NCI-H446 treated with DMSO at 0.1 percent for 48 hours (cell line): ENCODE data around the gene SETD1B.
"Not testable (repeated sequence)": the region's sequence is repeated elsewhere in the genome, so short reads cannot be mapped to it uniquely, and the experiment has no call there.

Experiments
- DNase-seq: peaks from one replicate; lab custom pipeline; 2025; lab: John Stamatoyannopoulos, UW

The SETD1B gene

DNA sequence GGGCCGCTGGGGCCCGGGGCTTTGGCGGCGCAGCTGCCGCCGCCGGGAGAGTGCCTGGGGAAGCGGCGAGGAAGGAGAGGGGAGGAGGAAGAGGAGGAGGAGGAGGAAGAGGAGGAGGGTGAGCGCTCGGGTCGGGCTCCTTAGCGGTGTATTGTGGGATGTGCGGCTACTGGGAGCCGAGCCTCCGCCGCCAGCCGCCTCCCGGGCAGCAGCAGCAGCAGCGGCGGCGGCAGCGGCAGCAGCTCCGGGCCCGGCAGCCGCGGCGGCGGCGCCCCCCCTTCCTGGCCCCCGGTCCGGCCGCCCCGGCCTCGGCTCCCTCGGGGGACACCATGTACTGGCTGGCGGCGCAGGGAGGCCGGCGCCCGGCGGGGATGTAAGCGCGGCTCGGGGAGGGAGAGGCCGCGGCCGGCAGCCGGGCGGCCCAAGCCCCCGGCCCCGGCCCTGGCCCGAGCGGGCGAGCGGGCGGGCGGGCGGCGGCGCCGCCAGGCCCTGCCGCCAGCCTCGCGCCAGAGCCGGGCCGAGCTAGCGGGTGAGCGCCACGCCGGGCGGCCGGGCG is at the start of gene SETD1B:
SETD1B (plus strand) TSS at position 149 of the 556 bp plus-strand sequence. CDS start 729 bp downstream, outside the sequence.
- DNase-seq = no peak

DNA sequence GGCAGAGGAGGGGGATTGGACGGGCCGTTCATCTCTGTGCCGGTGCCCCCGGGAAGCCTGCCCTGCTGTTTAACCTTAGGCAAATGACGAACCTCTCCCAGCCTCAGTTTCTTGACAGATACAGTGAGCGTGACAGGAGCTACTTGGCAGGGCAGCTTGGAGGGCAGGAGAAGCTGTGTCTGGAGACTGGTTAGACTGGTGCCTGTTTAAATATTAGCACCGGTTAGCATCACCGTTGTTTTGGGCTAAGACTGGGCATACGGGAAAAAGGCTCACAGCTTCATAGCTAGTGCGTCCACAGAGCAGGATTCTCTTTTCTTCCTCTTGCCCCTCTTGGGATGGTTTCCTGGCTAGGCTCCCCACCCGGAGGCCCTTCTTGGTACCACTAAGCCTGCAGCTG is 49.0 kb upstream of the SETD1B start:
- no peak for DNase-seq

- no peak for DNase-seq
These were observed 48.2 kb upstream of the SETD1B start for GRCh38 chr12:121755591-121755990.

- DNase-seq = not testable (repeated sequence)
These were observed 45.3 kb upstream of the SETD1B start for GRCh38 chr12:121758536-121758935.

DNA sequence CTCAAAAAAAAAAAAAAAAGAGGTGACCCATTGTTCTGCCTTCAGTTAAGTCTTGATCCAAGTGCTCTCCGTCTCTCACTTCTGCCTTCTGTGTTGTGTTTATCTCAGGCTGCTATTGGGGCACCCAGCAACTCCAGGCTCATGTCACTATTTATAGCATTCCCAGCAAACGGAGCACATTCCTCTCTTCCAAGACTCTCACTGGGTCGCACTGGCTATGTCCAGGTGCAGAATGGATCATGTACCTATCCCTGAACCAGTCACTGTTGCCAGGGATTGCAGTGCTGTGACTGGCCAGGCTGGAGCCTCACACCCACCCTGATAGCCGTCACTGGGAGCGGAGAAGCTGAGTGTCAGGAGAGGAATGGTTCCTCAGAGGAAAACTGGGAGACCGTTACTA is 41.5 kb upstream of the SETD1B start:
- no peak for DNase-seq

GRCh38 chr12:121764808-121765207 is 39.0 kb upstream of the SETD1B start:
- no peak for DNase-seq

- DNase-seq = peak; percentile 59
These were observed 38.2 kb upstream of the SETD1B start for GRCh38 chr12:121765573-121765972.

DNA sequence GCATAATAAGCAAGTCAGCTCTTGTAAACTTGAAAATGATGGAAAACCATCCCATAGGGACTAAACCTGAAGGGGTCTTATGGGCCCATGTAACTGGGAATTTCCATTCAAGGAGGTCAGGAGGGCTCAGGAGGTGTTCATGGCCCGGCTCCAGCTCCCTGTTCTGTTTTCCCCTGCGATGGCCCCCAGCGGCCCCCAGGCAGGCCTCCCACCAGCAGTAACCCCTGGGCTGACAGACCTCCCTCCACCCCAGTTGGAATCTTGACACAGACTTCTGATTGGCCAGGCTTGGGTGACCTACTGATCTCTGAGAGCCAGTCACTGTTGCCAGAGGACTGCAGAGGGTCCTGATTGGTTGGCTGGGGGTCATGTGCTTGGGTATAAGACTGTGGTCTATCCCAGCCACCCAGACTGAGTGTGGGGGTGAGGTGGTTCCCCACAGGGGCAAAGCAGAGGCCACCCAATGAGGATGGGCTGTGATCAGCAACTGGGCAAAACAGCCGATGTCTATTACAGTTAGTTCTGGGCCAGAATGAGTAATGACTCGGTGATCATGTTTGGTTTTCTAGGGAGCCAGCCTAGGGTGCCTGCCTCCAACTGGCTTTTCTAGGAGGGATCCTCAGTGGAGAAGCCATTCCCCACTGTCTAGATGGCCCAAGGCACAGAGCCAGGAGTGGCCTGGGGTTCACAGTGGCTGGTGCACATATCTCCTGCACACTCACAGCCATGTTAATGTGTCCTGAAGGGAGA is 37.3 kb upstream of the SETD1B start:
- DNase-seq = no peak

GRCh38 chr12:121767525-121768016 is 36.2 kb upstream of the SETD1B start:
- peak; percentile 98 for DNase-seq

DNA sequence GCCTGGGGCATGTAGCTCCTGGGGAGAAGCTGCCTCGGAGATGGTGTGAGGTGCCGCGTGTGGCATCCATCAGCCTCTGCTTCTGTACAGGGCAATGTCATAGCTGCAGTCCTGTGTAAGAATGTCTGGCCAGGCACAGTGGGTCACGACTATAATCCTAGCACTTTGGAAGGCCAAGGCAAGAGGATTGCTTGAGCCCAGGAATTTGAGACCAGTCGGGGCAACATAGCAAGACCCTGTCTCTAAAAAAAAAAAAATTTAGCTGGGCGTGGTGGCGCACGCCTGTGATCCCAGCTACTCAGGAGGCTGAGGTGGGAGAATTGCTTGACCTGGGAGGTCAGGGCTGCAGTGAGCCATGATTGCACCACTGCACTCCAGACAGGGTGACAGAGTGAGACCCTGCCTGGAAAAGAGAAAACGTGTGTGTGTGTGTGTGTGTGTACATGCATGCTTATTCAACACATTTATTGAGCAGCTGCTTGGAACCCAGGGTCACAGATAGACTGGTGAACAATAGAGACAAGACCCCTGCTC is 34.4 kb upstream of the SETD1B start:
- no peak for DNase-seq

GRCh38 chr12:121769831-121770301 is 33.9 kb upstream of the SETD1B start:
- DNase-seq = no peak

DNA sequence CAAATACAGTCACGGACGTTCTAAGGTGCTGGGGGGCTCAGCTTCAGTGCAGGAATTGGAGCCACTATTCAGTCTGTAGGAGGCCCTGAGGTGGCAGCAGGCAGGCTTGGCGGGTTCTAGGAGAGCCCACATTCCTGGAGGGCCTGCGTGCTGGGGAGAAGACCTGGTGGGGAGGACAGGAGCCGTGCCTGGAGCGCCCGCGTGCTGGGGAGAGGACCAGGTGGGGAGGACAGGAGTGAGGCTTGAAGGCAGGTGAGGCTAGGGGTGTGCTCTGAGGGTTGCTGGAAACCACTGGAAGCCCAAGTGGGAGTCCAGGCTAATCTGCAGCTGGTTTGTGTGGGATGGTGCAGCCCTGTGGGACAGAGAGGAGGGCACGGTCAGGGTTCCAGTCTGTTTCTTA is 33.4 kb upstream of the SETD1B start:
- no peak for DNase-seq

DNA sequence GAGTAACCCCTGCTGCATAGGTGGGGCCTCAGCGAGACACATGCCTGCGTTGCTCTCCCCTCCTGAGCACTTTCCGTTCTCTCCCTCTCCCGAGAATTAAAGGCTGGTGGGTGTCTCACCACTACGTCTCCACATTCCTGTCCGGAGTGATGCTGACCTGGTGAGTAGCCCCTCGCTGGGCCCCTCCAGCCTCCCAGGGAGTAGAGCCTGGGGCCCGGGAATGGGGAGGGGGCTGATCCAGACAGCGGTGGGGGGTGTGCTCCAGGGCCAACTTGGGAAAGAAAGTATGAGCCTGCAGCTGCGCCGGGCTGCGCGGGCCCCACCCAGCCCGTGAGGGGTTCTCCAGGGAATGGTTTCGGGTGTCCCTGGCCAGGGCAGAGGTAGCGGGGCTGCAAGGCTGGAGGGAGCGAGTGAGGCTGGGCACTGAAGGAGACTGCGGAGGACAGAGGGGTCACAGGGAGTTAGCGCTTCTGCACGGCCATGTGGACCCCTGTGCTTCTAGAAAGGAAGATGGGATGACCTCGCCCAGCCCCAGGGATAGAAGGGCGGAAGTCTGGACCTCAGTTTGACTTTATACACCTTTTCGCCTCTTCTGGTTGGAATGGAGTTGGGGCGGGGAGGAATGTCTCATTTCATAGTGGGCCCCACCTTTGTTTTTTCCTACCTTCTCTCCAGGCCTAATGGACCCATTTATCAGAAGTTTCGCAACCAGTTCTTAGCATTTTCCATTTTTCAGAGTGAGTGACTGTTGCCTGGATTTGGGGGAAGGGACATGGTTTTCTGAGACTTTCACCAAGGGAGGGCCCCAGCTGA is 32.8 kb upstream of the SETD1B start:
- no peak for DNase-seq

DNA sequence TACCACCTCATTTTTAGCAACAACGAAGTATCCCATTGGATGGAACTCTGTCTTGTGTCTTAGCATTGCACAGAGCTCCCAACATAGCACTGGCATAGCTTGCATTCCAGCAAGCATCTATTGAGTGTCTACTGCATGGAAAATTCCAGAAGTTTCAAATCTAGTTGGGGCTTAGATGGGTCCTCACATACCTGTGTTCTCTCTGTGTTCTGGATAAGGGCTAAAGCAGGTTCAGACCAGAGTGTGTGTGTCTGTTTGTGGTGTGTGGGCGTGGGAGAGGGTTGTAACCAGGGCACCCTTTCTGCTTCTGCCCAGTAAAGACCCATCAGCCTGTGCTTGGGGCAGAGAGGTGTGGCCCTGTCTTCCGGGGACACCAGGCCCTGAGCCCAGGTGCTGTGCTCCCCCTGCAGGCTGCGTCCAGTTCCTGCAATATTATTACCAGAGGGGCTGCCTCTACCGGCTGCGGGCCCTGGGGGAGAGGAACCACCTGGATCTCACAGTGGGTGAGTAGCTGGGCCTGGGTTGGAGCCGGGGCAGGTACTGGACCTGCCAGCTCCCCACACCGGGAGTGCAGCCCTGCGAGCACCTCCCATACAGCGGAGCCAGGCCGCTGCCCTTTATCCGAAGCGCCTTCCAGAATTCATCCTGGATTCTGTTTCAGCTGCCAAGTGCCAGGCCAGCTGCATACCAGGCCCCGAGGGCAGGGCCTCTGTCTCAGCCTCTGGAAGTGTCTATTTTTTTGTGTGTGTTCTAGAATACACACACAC is 30.6 kb upstream of the SETD1B start:
- no peak for DNase-seq

DNA sequence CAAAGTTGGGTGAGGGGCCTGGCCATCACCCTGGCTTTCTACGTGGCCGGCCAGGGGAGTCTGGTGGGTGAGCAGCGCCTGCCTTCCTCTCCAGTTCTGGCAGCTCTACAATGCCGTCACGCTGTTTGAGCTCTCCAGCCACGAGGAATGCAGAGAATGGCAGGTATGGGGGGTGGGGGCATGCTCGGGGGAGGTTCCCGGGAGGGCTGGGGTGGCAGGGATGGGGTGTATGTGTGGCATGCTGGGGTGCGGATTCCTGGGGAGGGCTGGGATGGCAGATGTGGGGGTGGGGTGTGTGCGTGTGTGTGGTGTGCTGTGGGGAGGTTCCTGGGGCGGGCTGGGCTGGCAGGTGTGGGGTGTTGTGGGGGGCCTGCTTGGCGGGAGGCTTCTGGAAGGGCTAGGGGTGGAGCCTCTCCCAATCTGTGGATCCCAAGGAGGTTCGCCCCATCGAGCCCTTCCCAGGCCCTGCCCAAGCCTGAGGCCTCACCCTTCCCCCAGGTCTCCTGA is 28.8 kb upstream of the SETD1B start:
- no peak for DNase-seq

- no peak for DNase-seq
These were observed 28.3 kb upstream of the SETD1B start for GRCh38 chr12:121775501-121775900.

GRCh38 chr12:121776190-121777098 is 27.4 kb upstream of the SETD1B start:
- no peak for DNase-seq

GRCh38 chr12:121778567-121779421 is 25.0 kb upstream of the SETD1B start:
- no peak for DNase-seq

DNA sequence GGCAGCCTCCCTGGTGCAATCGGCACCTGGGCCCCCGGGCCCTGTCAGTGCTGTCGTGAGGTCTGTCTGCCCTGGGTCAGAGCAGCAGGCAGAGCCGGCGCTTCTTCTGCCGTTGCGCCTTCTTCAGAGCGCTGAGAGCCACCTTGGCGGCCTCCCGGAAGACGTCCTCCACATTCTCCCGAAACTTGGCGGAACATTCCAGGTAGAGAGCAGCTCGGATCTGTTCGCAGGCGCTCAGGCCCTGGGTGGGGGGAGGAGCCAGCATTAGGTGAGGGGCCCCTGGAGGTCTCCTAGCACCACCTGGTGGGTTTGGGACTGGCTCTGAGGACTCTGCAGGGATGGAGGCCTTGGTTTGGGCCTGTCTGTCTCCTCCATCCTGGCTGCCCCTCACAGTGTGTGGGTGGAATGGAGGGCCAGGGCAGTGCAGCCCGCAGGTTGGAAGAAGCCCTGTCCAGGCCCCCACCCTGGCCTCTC is 24.4 kb upstream of the SETD1B start:
- DNase-seq = no peak
